Epithelial cell of esophagus (primary cell): Measurements from ENCODE around the gene SIX5.

ENCODE experiments used
- DNase-seq: peaks from one replicate; pipeline ENCODE4 v3.0.0; 2010; ENCODE audit warnings: low read depth
- H3K4me3 ChIP-seq: 2 replicates; pipeline ENCODE4 v1.5.1; 2011; ENCODE audit warnings: mild to moderate bottlenecking, low read length, control low read depth
- TF ChIP-seq, protein P1 (sequence below): IDR thresholded peaks from 2 replicates; pipeline ENCODE4 v1.5.1; 2011; ENCODE audit warnings: low read depth, mild to moderate bottlenecking, low read length, control low read depth, inconsistent platforms; ENCODE audit not compliant: insufficient read depth; ENCODE audit errors: missing control alignments

The SIX5 gene

DNA sequence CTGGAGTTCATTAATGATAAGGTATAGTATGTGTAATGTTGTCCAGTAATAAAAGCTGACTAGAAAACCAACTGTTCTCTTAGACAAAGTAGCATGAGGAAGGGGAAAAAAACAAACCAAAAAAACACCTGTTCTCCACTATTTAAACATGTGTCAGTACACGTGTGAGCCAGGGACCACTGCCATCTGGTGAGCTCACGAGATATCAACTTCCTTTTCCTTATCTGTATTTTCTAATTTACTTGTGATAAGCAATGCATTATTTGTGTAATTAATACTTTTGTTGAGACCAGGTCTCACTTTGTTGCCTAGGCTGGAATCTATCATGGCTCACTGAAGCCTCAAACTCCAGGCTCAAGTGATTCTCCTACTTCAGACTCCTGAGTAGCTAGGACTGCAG lies 4.3 kb upstream of the SIX5 start:
- no peak for DNase-seq
- TF ChIP-seq, protein P1, sequence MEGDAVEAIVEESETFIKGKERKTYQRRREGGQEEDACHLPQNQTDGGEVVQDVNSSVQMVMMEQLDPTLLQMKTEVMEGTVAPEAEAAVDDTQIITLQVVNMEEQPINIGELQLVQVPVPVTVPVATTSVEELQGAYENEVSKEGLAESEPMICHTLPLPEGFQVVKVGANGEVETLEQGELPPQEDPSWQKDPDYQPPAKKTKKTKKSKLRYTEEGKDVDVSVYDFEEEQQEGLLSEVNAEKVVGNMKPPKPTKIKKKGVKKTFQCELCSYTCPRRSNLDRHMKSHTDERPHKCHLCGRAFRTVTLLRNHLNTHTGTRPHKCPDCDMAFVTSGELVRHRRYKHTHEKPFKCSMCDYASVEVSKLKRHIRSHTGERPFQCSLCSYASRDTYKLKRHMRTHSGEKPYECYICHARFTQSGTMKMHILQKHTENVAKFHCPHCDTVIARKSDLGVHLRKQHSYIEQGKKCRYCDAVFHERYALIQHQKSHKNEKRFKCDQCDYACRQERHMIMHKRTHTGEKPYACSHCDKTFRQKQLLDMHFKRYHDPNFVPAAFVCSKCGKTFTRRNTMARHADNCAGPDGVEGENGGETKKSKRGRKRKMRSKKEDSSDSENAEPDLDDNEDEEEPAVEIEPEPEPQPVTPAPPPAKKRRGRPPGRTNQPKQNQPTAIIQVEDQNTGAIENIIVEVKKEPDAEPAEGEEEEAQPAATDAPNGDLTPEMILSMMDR = no peak
- H3K4me3 ChIP-seq = no peak overlapping the region

DNA sequence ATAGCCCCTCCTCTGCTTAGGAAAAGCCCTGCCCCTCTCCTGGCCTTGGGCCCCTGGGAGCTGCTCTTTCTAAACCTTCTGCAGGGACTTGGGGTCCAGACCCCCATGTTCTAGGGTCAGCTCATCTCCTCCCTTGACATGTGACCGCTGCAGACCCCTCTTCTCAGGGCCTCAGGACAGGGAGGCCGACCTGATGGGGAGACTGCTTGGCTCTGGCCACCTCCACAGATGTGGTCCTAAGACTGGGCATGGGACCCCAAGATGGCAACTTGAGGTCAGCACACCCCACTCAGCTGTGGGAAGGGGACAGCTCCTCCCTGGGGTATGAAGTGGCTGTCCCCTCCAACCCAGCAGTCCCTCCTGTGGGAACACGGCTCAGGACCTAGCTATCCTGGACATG lies 3.9 kb upstream of the SIX5 start:
- TF ChIP-seq, protein P1 = no peak
- no peak overlapping the region for H3K4me3 ChIP-seq
- no peak for DNase-seq

DNA sequence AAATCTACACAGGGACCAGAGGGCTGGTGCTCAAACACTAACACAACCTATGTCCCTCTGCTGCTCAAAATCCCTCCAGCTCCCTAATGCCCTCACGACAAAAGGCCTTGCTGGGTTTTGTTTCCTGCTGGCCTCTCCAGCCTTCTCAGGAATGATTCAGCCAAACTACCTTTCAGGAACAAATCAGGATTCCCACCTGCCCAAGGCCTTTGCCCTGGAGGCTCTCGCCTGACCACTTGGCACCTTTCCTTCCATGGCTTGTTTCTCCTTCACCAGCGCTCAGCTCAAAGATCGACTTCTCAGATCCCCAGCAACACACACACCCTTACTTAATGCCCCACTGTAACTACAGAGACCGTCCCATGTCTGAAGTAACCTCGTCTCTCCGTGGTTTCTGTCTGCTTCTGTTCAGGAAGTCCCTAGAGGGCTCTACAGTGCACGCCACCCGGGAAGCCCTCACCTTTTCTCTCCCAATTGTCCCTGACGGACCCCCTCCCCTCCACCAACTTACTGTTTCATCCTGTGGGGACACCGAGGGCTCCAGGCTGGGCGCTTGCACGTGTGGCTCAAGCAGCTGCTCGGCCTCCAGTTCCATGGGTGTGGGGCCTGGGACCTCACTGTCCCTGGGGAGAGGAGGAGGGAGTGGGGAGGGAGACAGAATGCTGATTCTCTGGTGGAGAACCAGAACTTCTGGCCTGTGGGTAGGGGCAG lies 3.2 kb upstream of the SIX5 start:
- TF ChIP-seq, protein P1 = no peak
- no peak overlapping the region for H3K4me3 ChIP-seq
- no peak for DNase-seq

DNA sequence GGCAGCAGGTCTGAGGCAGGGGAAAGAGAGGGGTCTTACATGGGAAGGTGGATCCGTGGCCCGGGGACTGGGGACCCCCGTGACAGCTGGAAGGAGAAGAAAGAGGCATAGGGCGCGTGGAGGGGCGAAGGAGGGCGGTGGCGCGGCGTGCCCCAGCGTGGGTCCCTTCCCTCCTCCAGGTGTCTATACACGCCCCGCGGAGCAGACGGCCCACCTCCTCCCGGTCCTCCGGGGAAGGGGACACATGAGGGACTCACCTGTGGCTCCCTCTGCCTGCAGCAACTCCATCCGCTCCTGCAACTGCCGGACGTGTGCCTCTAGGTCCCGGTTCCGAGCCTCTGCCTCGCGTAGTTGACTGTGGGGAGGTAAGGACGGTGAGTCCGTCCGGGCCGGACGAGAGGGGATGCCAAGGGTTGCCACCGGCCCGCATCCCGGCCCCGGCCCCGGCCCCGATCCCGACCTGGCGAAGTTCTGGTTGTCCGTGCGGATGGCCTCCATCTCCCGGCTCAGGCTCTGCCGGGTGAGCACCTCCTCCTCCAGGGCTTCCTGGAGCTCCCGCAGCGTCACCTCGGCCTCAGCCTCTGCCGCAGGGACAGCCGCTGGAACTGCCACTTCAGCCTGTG lies 2.4 kb upstream of the SIX5 start:
- TF ChIP-seq, protein P1 = no peak
- peak overlapping the region; percentile 36 for H3K4me3 ChIP-seq
- no peak for DNase-seq

DNA sequence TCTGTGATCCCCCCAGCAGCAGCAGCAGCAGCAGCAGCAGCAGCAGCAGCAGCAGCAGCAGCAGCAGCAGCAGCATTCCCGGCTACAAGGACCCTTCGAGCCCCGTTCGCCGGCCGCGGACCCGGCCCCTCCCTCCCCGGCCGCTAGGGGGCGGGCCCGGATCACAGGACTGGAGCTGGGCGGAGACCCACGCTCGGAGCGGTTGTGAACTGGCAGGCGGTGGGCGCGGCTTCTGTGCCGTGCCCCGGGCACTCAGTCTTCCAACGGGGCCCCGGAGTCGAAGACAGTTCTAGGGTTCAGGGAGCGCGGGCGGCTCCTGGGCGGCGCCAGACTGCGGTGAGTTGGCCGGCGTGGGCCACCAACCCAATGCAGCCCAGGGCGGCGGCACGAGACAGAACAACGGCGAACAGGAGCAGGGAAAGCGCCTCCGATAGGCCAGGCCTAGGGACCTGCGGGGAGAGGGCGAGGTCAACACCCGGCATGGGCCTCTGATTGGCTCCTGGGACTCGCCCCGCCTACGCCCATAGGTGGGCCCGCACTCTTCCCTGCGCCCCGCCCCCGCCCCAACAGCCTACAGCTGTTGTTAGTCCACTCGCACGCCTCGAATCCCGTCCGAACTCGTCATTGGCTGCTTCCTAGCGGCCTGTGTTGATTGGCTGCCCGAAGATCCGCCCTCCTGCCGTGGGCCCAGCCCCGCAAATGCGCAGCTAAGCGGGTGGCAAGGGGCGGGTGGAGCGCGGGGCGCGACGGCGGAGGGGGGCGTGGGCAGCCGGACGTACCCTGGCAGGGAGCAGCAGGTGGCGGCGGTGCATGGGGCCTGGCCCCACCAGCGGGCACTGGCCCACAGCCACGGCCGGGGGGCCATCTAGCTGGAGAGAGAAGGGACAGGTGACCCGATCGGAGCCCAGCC lies 1.4 kb upstream of the SIX5 start:
- TF ChIP-seq, protein P1 = peak; percentile 65
- peak; percentile 100 for DNase-seq

DNA sequence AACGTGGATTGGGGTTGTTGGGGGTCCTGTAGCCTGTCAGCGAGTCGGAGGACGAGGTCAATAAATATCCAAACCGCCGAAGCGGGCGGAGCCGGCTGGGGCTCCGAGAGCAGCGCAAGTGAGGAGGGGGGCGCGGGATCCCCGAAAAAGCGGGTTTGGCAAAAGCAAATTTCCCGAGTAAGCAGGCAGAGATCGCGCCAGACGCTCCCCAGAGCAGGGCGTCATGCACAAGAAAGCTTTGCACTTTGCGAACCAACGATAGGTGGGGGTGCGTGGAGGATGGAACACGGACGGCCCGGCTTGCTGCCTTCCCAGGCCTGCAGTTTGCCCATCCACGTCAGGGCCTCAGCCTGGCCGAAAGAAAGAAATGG lies 754 bp upstream of the SIX5 start:
- peak; percentile 51 for DNase-seq
- TF ChIP-seq, protein P1 = no peak
- peak overlapping the region; percentile 70 for H3K4me3 ChIP-seq

More for the DNA sequence above, 1.4 kb upstream of the SIX5 start:
- H3K4me3 ChIP-seq = peak overlapping the region; percentile 70
